HG03045 (cell line): Measurements from ENCODE around the gene TMED1.
"Not testable (repeated sequence)": the region's sequence is repeated elsewhere in the genome, so short reads cannot be mapped to it uniquely, and the experiment has no call there.

Experiments
- ATAC-seq: cut with Tn5 transposase; IDR thresholded peaks from one replicate; pipeline ENCODE4 v1.9.1; 2021; ENCODE audit warnings: mild to moderate bottlenecking, moderate library complexity; ENCODE audit not compliant: unreplicated experiment

TMED1 gene

GRCh38 chr19:10862561-10863106 lies 26.6 kb upstream of the TMED1 start:
- no peak for ATAC-seq

- ATAC-seq: no peak
These were observed 25.2 kb upstream of the TMED1 start for GRCh38 chr19:10861103-10861651.

GRCh38 chr19:10858204-10858828 lies 22.3 kb upstream of the TMED1 start:
- no peak for ATAC-seq

GRCh38 chr19:10856899-10857298 lies 20.9 kb upstream of the TMED1 start:
- ATAC-seq: not testable (repeated sequence)

- ATAC-seq: no peak
These were observed 20.0 kb upstream of the TMED1 start for GRCh38 chr19:10855879-10856522.

GRCh38 chr19:10854350-10855089 lies 18.5 kb upstream of the TMED1 start:
- no peak for ATAC-seq

GRCh38 chr19:10852941-10853340 lies 16.9 kb upstream of the TMED1 start:
- no peak for ATAC-seq

GRCh38 chr19:10852098-10852800 lies 16.2 kb upstream of the TMED1 start:
- no peak for ATAC-seq

GRCh38 chr19:10850631-10851030 lies 14.6 kb upstream of the TMED1 start:
- ATAC-seq: no peak

GRCh38 chr19:10848230-10848856 lies 12.3 kb upstream of the TMED1 start, which contains the start of gene C19orf38:
C19orf38 (plus strand) TSS chr19:10848415; CDS start chr19:10848509, 94 bp downstream.
- ATAC-seq: no peak

- no peak for ATAC-seq
These were observed 10.6 kb upstream of the TMED1 start for GRCh38 chr19:10846500-10847202.

- ATAC-seq: no peak
These were observed 6.8 kb upstream of the TMED1 start for GRCh38 chr19:10842788-10843187.

- ATAC-seq: no peak
These were observed 3.4 kb upstream of the TMED1 start for GRCh38 chr19:10839114-10840050.

- ATAC-seq: no peak
These were observed 2.4 kb upstream of the TMED1 start for GRCh38 chr19:10838377-10838776.

GRCh38 chr19:10837649-10838048 lies 1.6 kb upstream of the TMED1 start:
- ATAC-seq: not testable (repeated sequence)

- peak; percentile 6 for ATAC-seq
These were observed 693 bp upstream of the TMED1 start for GRCh38 chr19:10836479-10837330.

GRCh38 chr19:10835089-10835753 lies 791 bp downstream of the TMED1 start:
- no peak for ATAC-seq
